Thymus (tissue), 11 donors: Measurements from ENCODE around the gene MACROD2. TPM values are rescaled to one million over a fixed set of nuclear protein-coding genes. Genes with fewer than 3 reads are reported as not detected.

Experiments
- DNase-seq, 9 donors: peaks; one replicate each; pipeline ENCODE4 v3.0.0-alpha.2; 2013; ENCODE audit warnings: low spot score in 9 of 9, low read depth in 6 of 9, missing footprints in 1 of 9
- H3K27ac ChIP-seq, 2 donors: one replicate each; pipeline ENCODE4 v1.5.1; 2013; ENCODE audit warnings: control low read depth in 1 of 2, low read depth in 1 of 2, low read length in 1 of 2, mild to moderate bottlenecking in 1 of 2, moderate library complexity in 1 of 2
- H3K27me3 ChIP-seq, 2 donors: one replicate each; pipeline ENCODE4 v1.5.1; 2013; ENCODE audit warnings: low read length in 1 of 2; ENCODE audit not compliant: control insufficient read depth in 2 of 2, insufficient read depth in 1 of 2
- H3K36me3 ChIP-seq, 2 donors: one replicate each; pipeline ENCODE4 v1.5.1; 2013; ENCODE audit warnings: low read length in 1 of 2, mild to moderate bottlenecking in 1 of 2, moderate library complexity in 1 of 2; ENCODE audit not compliant: control insufficient read depth in 2 of 2, insufficient read depth in 2 of 2
- H3K4me1 ChIP-seq, 2 donors: one replicate each; pipeline ENCODE4 v1.5.1; 2013; ENCODE audit warnings: low read length in 2 of 2; ENCODE audit not compliant: control insufficient read depth in 2 of 2, insufficient read depth in 2 of 2
- H3K4me3 ChIP-seq, 2 donors: one replicate each; pipeline ENCODE4 v1.5.1; 2013; ENCODE audit warnings: low read length in 2 of 2, control low read depth in 1 of 2, mild to moderate bottlenecking in 1 of 2
- H3K9me3 ChIP-seq, 2 donors: one replicate each; pipeline ENCODE4 v1.5.1; 2013; ENCODE audit warnings: low read length in 1 of 2, mild to moderate bottlenecking in 1 of 2; ENCODE audit not compliant: control insufficient read depth in 2 of 2, insufficient read depth in 1 of 2
- WGBS: extraction: QIAGEN DNeasy Blood & Tissue Kit; methylation state at CpG from one replicate; pipeline ENCODE4 v1.1.7; 2013; 5-methylcytosine and 5-hydroxymethylcytosine counted together
- polyA plus RNA-seq: library from polyadenylated mRNA; stranded (reverse); fragments of 200-250 nt; gene quantifications from one replicate; pipeline ENCODE4 v1.2.3, GENCODE V29; 2013
- total RNA-seq: library from RNA; stranded (reverse); fragments of 120-200 nt; gene quantifications from one replicate; pipeline ENCODE4 v1.2.4, GENCODE V29; 2013
- donor health status: healthy.

The MACROD2 gene
- total and polyA plus RNA-seq, 2 donors = 1.6 to 4.2 TPM

GRCh38 chr20:14782731-14783130 lies 787.4 kb downstream of the MACROD2 start:
- 96% methylated on average over 2 of the region's 2 CpGs for WGBS
- Histone ChIP-seq H3K4me1 (no peaks in the 10 kb centered on the region), H3K27ac (no peak overlapping the region), H3K9me3 (no peaks in the 10 kb centered on the region), H3K27me3 (no peaks in the 10 kb centered on the region), H3K4me3 (no peak overlapping the region), H3K36me3 (no peaks in the 10 kb centered on the region)
- no peak for DNase-seq

- Histone ChIP-seq H3K36me3 (no peaks in the 10 kb centered on the region), H3K27me3 (no peaks in the 10 kb centered on the region), H3K9me3 (no peaks in the 10 kb centered on the region), H3K4me3 (no peak overlapping the region), H3K4me1 (no peaks in the 10 kb centered on the region), H3K27ac (no peak overlapping the region)
- 98% methylated on average over 2 of the region's 2 CpGs for WGBS
- no peak for DNase-seq
Measured at GRCh38 chr20:14783766-14784165, 788.5 kb downstream of the MACROD2 start.

- DNase-seq = no peak
- WGBS = 97% methylated on average over 3 of the region's 3 CpGs
- no peaks in the 10 kb centered on the region for H3K36me3 ChIP-seq
- H3K4me3 ChIP-seq = no peak overlapping the region
- H3K27me3 ChIP-seq = no peaks in the 10 kb centered on the region
- no peaks in the 10 kb centered on the region for H3K4me1 ChIP-seq
- no peak overlapping the region for H3K27ac ChIP-seq
- H3K9me3 ChIP-seq = no peaks in the 10 kb centered on the region
Measured at GRCh38 chr20:14785065-14785743, 789.9 kb downstream of the MACROD2 start.

- 94% methylated on average over 2 of the region's 2 CpGs for WGBS
- Histone ChIP-seq H3K9me3 (no peaks in the 10 kb centered on the region), H3K27ac (no peak overlapping the region), H3K27me3 (no peaks in the 10 kb centered on the region), H3K4me1 (no peaks in the 10 kb centered on the region), H3K4me3 (no peak overlapping the region), H3K36me3 (no peaks in the 10 kb centered on the region)
- DNase-seq = no peak
Measured at GRCh38 chr20:14790190-14790589, 794.9 kb downstream of the MACROD2 start.

- Histone ChIP-seq H3K9me3 (no peaks in the 10 kb centered on the region), H3K4me1 (no peaks in the 10 kb centered on the region), H3K27ac (no peak overlapping the region), H3K27me3 (no peaks in the 10 kb centered on the region), H3K36me3 (no peaks in the 10 kb centered on the region), H3K4me3 (no peak overlapping the region)
- 84% methylated on average over 10 of the region's 10 CpGs for WGBS
- DNase-seq = peak in 1 of 9 donors; percentile 11
Measured at GRCh38 chr20:14790771-14791620, 795.7 kb downstream of the MACROD2 start.

GRCh38 chr20:14792915-14793314 lies 797.6 kb downstream of the MACROD2 start:
- 94% methylated on average over 1 of the region's 1 CpG for WGBS
- Histone ChIP-seq H3K9me3 (no peaks in the 10 kb centered on the region), H3K27ac (no peak overlapping the region), H3K36me3 (no peaks in the 10 kb centered on the region), H3K4me1 (no peaks in the 10 kb centered on the region), H3K27me3 (no peaks in the 10 kb centered on the region), H3K4me3 (no peak overlapping the region)
- no peak for DNase-seq

GRCh38 chr20:14799545-14800216 lies 804.4 kb downstream of the MACROD2 start:
- no peaks in the 10 kb centered on the region for H3K9me3 ChIP-seq
- H3K27me3 ChIP-seq = no peaks in the 10 kb centered on the region
- H3K36me3 ChIP-seq = no peaks in the 10 kb centered on the region
- 84% methylated on average over 5 of the region's 5 CpGs for WGBS
- no peaks in the 10 kb centered on the region for H3K4me1 ChIP-seq
- no peak for DNase-seq
- H3K4me3 ChIP-seq = no peak overlapping the region
- no peak overlapping the region for H3K27ac ChIP-seq

GRCh38 chr20:14800707-14801425 lies 805.5 kb downstream of the MACROD2 start:
- no peak for DNase-seq
- H3K4me1 ChIP-seq = no peaks in the 10 kb centered on the region
- 87% methylated on average over 7 of the region's 7 CpGs for WGBS
- no peak overlapping the region for H3K27ac ChIP-seq
- no peak overlapping the region for H3K4me3 ChIP-seq
- no peaks in the 10 kb centered on the region for H3K9me3 ChIP-seq
- no peaks in the 10 kb centered on the region for H3K27me3 ChIP-seq
- H3K36me3 ChIP-seq = no peaks in the 10 kb centered on the region
